Keratinocyte (primary cell): ENCODE data around the gene SP110. TPM values are rescaled to one million over a fixed set of nuclear protein-coding genes. Genes with fewer than 3 reads are reported as not detected.

ENCODE experiments used
- DNase-seq: peaks from one replicate; pipeline ENCODE4 v3.0.0-alpha.2; 2011; ENCODE audit warnings: low read depth, missing footprints, low spot score
- FAIRE-seq: peaks from 2 replicates; lab custom pipeline; 2011; peaks lifted over from hg19 to GRCh38; lab: Jason Lieb, UNC
- H2AFZ ChIP-seq: 2 replicates; pipeline ENCODE4 v1.6.0; 2012; ENCODE audit warnings: low read length, control low read depth, inconsistent platforms; ENCODE audit not compliant: control insufficient read depth
- H3K27ac ChIP-seq: 2 replicates; pipeline ENCODE4 v1.5.1; 2011; ENCODE audit warnings: low read length; ENCODE audit not compliant: control insufficient read depth, insufficient read depth
- H3K27me3 ChIP-seq: 3 replicates; pipeline ENCODE4 v1.6.0; 2011; ENCODE audit warnings: low read length; ENCODE audit not compliant: control insufficient read depth, insufficient read depth; ENCODE audit errors: extremely low read depth
- H3K36me3 ChIP-seq, 2 experiments: 2 replicates in 1 of 2; 3 replicates in 1 of 2; pipeline ENCODE4 v1.5.1; 2011; ENCODE audit warnings: low read length in 2 of 2, mild to moderate bottlenecking in 1 of 2; ENCODE audit not compliant: control insufficient read depth in 2 of 2, insufficient read depth in 2 of 2; ENCODE audit errors: extremely low read depth in 1 of 2
- H3K4me1 ChIP-seq: 3 replicates; pipeline ENCODE4 v1.5.1; 2011; ENCODE audit warnings: low read length; ENCODE audit not compliant: control insufficient read depth, insufficient read depth; ENCODE audit errors: extremely low read depth
- H3K4me2 ChIP-seq: 3 replicates; pipeline ENCODE4 v1.6.0; 2011; ENCODE audit warnings: low read depth, low read length; ENCODE audit not compliant: control insufficient read depth, insufficient read depth; ENCODE audit errors: extremely low read depth
- H3K4me3 ChIP-seq, 3 experiments: fragments of 200-600 bp in 1 of 3; sonication (generic) in 1 of 3; 2 replicates in 2 of 3; 3 replicates in 1 of 3; pipeline ENCODE4 v1.5.1; 2011 to 2016; ENCODE audit warnings: low read length in 3 of 3, mild to moderate bottlenecking in 3 of 3, control low read depth in 2 of 3, inconsistent platforms in 1 of 3, low read depth in 1 of 3, mixed read lengths in 1 of 3, mixed run types in 1 of 3, moderate library complexity in 1 of 3; ENCODE audit not compliant: control insufficient read depth in 2 of 3, insufficient read depth in 2 of 3; ENCODE audit errors: extremely low read depth in 1 of 3
- H3K79me2 ChIP-seq: 2 replicates; pipeline ENCODE4 v1.6.0; 2012; ENCODE audit warnings: low read length; ENCODE audit not compliant: control insufficient read depth, insufficient read depth
- H3K9ac ChIP-seq: 3 replicates; pipeline ENCODE4 v1.6.0; 2011; ENCODE audit warnings: low read length; ENCODE audit not compliant: control insufficient read depth, insufficient read depth; ENCODE audit errors: extremely low read depth
- H3K9me1 ChIP-seq: 3 replicates; pipeline ENCODE4 v1.6.0; 2011; ENCODE audit warnings: low read length; ENCODE audit not compliant: control insufficient read depth, insufficient read depth; ENCODE audit errors: extremely low read depth
- H3K9me3 ChIP-seq: 2 replicates; pipeline ENCODE4 v1.5.1; 2012; ENCODE audit warnings: low read depth, low read length; ENCODE audit not compliant: control insufficient read depth
- H4K20me1 ChIP-seq: 3 replicates; pipeline ENCODE4 v1.6.0; 2011; ENCODE audit warnings: low read length; ENCODE audit not compliant: control insufficient read depth, insufficient read depth; ENCODE audit errors: extremely low read depth
- EZH2 ChIP-seq: IDR thresholded peaks from one replicate; pipeline ENCODE4 v1.6.1; 2012; ENCODE audit warnings: inconsistent platforms, mild to moderate bottlenecking, low read length, moderate library complexity
- dilution Hi-C: fragments of 300-500 bp; cut with MboI; formaldehyde crosslinking; loops from one replicate; pipeline ENCODE4 v1.7.0; 2020; ENCODE audit warnings: low sequenced_read_pairs; ENCODE audit not compliant: extremely low pct_ligation_motif_present
- polyA plus RNA-seq, 5 experiments: library from polyadenylated mRNA; depleted of rRNA in 3 of 5; stranded (reverse) in 3 of 5; stranded (forward) in 1 of 5; unstranded in 1 of 5; fragments of >200 nt; gene quantifications; 1 replicate in 1 of 5; 2 replicates in 3 of 5; 3 replicates in 1 of 5; pipeline versions ENCODE4 v1.2.1 to v1.2.3, GENCODE V29; 2011 to 2012; ENCODE audit warnings: missing spikeins in 2 of 5, low read depth in 1 of 5, low replicate concordance in 1 of 5
- TF ChIP-seq, protein P1 (sequence below), 3 experiments: IDR thresholded peaks in 1 of 3; conservative IDR thresholded peaks in 1 of 3; optimal IDR thresholded peaks in 1 of 3; 2 replicates in 2 of 3; 3 replicates in 1 of 3; pipeline versions ENCODE3 to v1.5.1; 2011; ENCODE audit warnings: low read length in 3 of 3, mild to moderate bottlenecking in 3 of 3, moderate library complexity in 2 of 3, control low read depth in 1 of 3, inconsistent platforms in 1 of 3; ENCODE audit not compliant: insufficient read depth in 2 of 3; ENCODE audit errors: extremely low read depth in 1 of 3

Gene SP110
- polyA plus RNA-seq, 1 donor (not counting 4 experiments of a cell fraction or from before 2014, with no cell fraction given): 26.5 TPM

DNA sequence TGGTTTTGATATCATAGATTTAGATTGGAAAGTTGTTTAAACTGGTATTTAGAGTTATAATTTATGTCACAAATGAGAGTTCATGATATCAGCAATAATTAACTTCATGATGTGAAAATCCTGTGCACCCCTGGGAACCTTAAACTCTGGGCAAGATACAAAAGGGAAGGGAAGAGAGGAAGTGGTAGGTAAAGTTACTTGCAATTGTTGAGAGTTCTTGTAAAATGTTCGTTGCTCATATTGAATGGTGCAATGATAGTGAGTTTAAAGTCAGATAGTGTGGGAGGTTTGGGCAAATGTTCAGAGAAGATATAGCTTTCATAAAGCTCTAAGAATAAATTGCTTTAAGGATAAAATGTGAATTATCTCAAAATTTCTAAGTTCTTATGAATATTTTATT, 75.4 kb downstream of the SP110 start:
- Histone ChIP-seq H3K27me3 (no peaks in the 10 kb centered on the region), H3K9me1 (no peaks in the 10 kb centered on the region), H3K79me2 (no peaks in the 10 kb centered on the region), H3K27ac (no peak overlapping the region), H4K20me1 (no peaks in the 10 kb centered on the region), H3K9ac (no peak overlapping the region), H3K4me3 (no peak overlapping the region), H3K9me3 (no peaks in the 10 kb centered on the region), H3K4me1 (no peaks in the 10 kb centered on the region), H2AFZ (no peak overlapping the region), H3K36me3 (no peaks in the 10 kb centered on the region), H3K4me2 (no peak overlapping the region)
- DNase-seq (no peak), FAIRE-seq (no peak)
- TF ChIP-seq, protein P1, sequence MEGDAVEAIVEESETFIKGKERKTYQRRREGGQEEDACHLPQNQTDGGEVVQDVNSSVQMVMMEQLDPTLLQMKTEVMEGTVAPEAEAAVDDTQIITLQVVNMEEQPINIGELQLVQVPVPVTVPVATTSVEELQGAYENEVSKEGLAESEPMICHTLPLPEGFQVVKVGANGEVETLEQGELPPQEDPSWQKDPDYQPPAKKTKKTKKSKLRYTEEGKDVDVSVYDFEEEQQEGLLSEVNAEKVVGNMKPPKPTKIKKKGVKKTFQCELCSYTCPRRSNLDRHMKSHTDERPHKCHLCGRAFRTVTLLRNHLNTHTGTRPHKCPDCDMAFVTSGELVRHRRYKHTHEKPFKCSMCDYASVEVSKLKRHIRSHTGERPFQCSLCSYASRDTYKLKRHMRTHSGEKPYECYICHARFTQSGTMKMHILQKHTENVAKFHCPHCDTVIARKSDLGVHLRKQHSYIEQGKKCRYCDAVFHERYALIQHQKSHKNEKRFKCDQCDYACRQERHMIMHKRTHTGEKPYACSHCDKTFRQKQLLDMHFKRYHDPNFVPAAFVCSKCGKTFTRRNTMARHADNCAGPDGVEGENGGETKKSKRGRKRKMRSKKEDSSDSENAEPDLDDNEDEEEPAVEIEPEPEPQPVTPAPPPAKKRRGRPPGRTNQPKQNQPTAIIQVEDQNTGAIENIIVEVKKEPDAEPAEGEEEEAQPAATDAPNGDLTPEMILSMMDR (optimal IDR thresholded peaks at IDR 0.05 in 1 of 3, IDR thresholded peaks at IDR 0.05 in 1 of 3, conservative IDR thresholded peaks at IDR 0.05 in 1 of 3; ENCODE audit: extremely low read depth in 1 of 3, insufficient read depth in 2 of 3, low read length in 3 of 3): no peak
- no peak for TF ChIP-seq EZH2
- dilution Hi-C loops: no loop called here

DNA sequence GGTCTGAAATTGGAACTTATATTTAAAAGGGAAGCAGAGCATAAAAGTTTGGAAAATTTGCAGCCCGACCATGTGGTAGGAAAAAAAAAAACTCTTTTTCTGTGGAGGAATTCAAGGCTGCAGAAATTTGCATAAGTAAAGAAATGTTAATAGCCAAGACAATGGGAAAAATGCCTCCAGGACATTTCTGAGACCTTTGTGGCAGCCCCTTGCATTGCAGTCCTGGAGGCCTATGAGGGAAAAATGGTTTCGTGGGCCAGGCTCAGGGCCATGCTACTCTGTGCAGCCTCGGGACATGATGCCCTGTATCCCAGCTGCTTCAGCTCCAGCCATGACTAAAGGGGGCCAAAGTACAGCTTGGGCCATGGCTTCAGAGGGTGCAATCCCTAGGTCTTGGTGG, 79.1 kb downstream of the SP110 start:
- no peaks in the 10 kb centered on the region for H3K36me3 ChIP-seq
- FAIRE-seq (no peak), DNase-seq (no peak)
- H3K4me2 ChIP-seq: no peak overlapping the region
- H3K27ac ChIP-seq: no peak overlapping the region
- no peaks in the 10 kb centered on the region for H3K27me3 ChIP-seq
- peaks cover 3% of the 10 kb centered on the region for H3K4me1 ChIP-seq
- no peaks in the 10 kb centered on the region for H3K79me2 ChIP-seq
- H3K4me3 ChIP-seq: no peak overlapping the region
- TF ChIP-seq, protein P1 (optimal IDR thresholded peaks at IDR 0.05 in 1 of 3, IDR thresholded peaks at IDR 0.05 in 1 of 3, conservative IDR thresholded peaks at IDR 0.05 in 1 of 3; ENCODE audit: extremely low read depth in 1 of 3, insufficient read depth in 2 of 3, low read length in 3 of 3): no peak
- no peak for TF ChIP-seq EZH2
- dilution Hi-C loops: no loop called here
- no peak overlapping the region for H3K9ac ChIP-seq
- no peak overlapping the region for H2AFZ ChIP-seq
- H4K20me1 ChIP-seq: no peaks in the 10 kb centered on the region
- H3K9me1 ChIP-seq: no peaks in the 10 kb centered on the region
- no peaks in the 10 kb centered on the region for H3K9me3 ChIP-seq
